HCT116 (cell line): ENCODE results near the gene SGCA.

Experiments used
- CBX3 ChIP-seq: IDR thresholded peaks from 2 replicates; pipeline ENCODE4 v1.6.1; 2012; ENCODE audit warnings: low read depth
- CEBPB ChIP-seq: IDR thresholded peaks from 2 replicates; pipeline ENCODE4 v1.6.1; 2012; ENCODE audit warnings: low read depth
- CTCF ChIP-seq, 3 experiments: fragments of 200-600 bp in 1 of 3; sonication (generic) in 1 of 3; IDR thresholded peaks in 2 of 3; conservative IDR thresholded peaks in 1 of 3; 2 replicates each; pipeline ENCODE4 v1.5.1; 2012 to 2017; ENCODE audit warnings: low read depth in 2 of 3, low read length in 2 of 3, antibody characterized with exemption in 1 of 3, borderline replicate concordance in 1 of 3, control low read depth in 1 of 3, mild to moderate bottlenecking in 1 of 3, mixed read lengths in 1 of 3, mixed run types in 1 of 3, moderate library complexity in 1 of 3; ENCODE audit not compliant: insufficient read depth in 1 of 3
- EGR1 ChIP-seq: IDR thresholded peaks from 2 replicates; pipeline ENCODE4 v1.6.1; 2012; ENCODE audit warnings: low read depth
- EZH2 ChIP-seq: fragments of 200-600 bp; sonication (generic); IDR thresholded peaks from 2 replicates; pipeline ENCODE4 v1.6.1; 2017; ENCODE audit warnings: antibody characterized with exemption, mixed run types
- POLR2A ChIP-seq: IDR thresholded peaks from 2 replicates; pipeline ENCODE4 v1.7.0; 2011; ENCODE audit warnings: borderline replicate concordance; ENCODE audit not compliant: insufficient read depth, insufficient read length; ENCODE audit errors: extremely low read depth
- POLR2AphosphoS5 ChIP-seq: IDR thresholded peaks from 2 replicates; pipeline ENCODE4 v1.6.1; 2011; ENCODE audit warnings: mild to moderate bottlenecking, low read depth, low read length, moderate library complexity
- RAD21 ChIP-seq: IDR thresholded peaks from 2 replicates; pipeline ENCODE4 v1.6.1; 2012; ENCODE audit warnings: low read depth, mild to moderate bottlenecking
- SIN3A ChIP-seq: IDR thresholded peaks from 2 replicates; pipeline ENCODE4 v1.6.1; 2012; ENCODE audit warnings: low read depth
- TCF7L2 ChIP-seq: IDR thresholded peaks from 2 replicates; pipeline ENCODE4 v1.7.0; 2011; ENCODE audit warnings: borderline replicate concordance, inconsistent platforms; ENCODE audit not compliant: insufficient read depth, insufficient read length; ENCODE audit errors: extremely low read depth
- YY1 ChIP-seq: IDR thresholded peaks from 2 replicates; pipeline ENCODE4 v1.6.1; 2011; ENCODE audit warnings: low read length, low read depth, moderate library complexity, mild to moderate bottlenecking; ENCODE audit not compliant: insufficient replicate concordance; ENCODE audit errors: extremely low read depth
- ZNF274 ChIP-seq: fragments of 200-500 bp; sonication (Bioruptor generic); IDR thresholded peaks from 2 replicates; pipeline ENCODE4 v1.6.1; 2014; ENCODE audit warnings: mild to moderate bottlenecking, low read depth, low read length, inconsistent platforms
- TF ChIP-seq, protein P1 (sequence below): IDR thresholded peaks from 2 replicates; pipeline ENCODE4 v1.6.1; 2012

DNA sequence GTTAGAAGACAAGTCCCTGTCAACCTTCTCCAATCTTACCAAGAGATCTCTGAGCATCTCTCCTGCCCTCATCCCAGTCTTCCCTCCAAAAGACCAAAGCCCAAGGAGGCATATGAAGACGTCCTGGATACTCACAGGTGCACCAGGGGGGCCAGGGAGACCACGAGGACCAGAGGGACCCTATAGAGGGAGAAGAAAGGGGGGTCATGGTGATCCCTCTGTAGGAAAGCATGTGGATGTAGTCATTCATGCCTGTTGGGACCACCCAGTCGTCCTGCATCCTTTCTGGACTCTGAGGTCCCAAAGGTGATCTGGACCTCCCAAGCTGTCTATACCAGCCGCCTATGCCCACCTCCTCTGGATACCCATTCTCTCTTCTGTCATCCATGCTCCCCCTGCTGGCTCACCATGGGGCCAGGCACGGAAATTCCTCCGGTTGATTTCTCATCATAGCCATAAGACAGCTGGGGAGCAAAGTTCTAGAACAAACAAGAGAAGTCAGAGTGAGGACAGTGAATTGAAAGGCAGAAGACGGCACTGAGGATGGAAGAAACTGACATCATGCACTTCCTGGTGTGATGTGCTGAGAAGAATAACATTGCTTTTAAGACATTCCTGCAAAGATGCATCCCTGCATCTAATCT is 32.3 kb downstream of the SGCA start:
- TF ChIP-seq CEBPB, result no peak
- TF ChIP-seq SIN3A, result no peak
- TF ChIP-seq POLR2AphosphoS5, result no peak
- peak; percentile 92 to 97 (median 95) for TF ChIP-seq CTCF (IDR thresholded peaks at IDR 0.05 in 2 of 3, conservative IDR thresholded peaks at IDR 0.05 in 1 of 3; ENCODE audit: borderline replicate concordance in 1 of 3, insufficient read depth in 1 of 3, low read depth in 2 of 3, low read length in 2 of 3)
- TF ChIP-seq, protein P1, sequence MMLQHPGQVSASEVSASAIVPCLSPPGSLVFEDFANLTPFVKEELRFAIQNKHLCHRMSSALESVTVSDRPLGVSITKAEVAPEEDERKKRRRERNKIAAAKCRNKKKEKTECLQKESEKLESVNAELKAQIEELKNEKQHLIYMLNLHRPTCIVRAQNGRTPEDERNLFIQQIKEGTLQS, result no peak
- no peak for TF ChIP-seq POLR2A
- peak; percentile 17 for TF ChIP-seq YY1
- peak; percentile 88 for TF ChIP-seq RAD21
- no peak for TF ChIP-seq ZNF274
- TF ChIP-seq TCF7L2, result no peak
- no peak for TF ChIP-seq CBX3
- TF ChIP-seq EZH2, result no peak
- no peak for TF ChIP-seq EGR1
